Spleen (tissue), 7 donors: ENCODE data around the gene SHC3.

ENCODE experiments used
- CTCF ChIP-seq, 11 experiments: fragments of 200-600 bp in 7 of 11; fragments of 450-650 bp in 4 of 11; sonication (generic) in 4 of 11; IDR thresholded peaks in 8 of 11; conservative IDR thresholded peaks in 3 of 11; 1 replicate in 7 of 11; 2 replicates in 4 of 11; pipeline versions ENCODE4 v1.4.0 to v1.8.0; 2016 to 2021; ENCODE audit warnings: antibody characterized with exemption in 11 of 11, inconsistent platforms in 4 of 11, mild to moderate bottlenecking in 1 of 11
- POLR2AphosphoS5 ChIP-seq, 3 donors: sonication (generic); formaldehyde crosslinking; IDR thresholded peaks; one replicate each; pipeline ENCODE4 v1.5.1; 2017; ENCODE audit warnings: antibody characterized with exemption in 3 of 3
- donor health status: DM: no; HTN: no; CAD: no; lungs with moderate emphysema.
- donor health status: DM: no; HTN: no; CAD: no.
- donor health status: DM: no; HTN: no; CAD: no.

GRCh38 chr9:89093201-89093975 lies 85.2 kb downstream of the SHC3 start:
- no peak for TF ChIP-seq CTCF (IDR thresholded peaks at IDR 0.05 in 8 of 11, conservative IDR thresholded peaks at IDR 0.05 in 3 of 11)
- TF ChIP-seq POLR2AphosphoS5 (IDR thresholded peaks at IDR 0.05), result no peak
